ENCODE data around the gene CRTC3. TPM values are rescaled to one million over a fixed set of nuclear protein-coding genes. Genes with fewer than 3 reads are reported as not detected.

CRTC3 gene
- total RNA-seq, 1 donor from 2014 or later = 49.0 TPM

- H3K9me3 ChIP-seq = no peaks in the 10 kb centered on the region
- H3K27ac ChIP-seq = no peak overlapping the region
- H3K36me3 ChIP-seq = peaks cover 77% of the 10 kb centered on the region
- DNase-seq = no peak
- TF ChIP-seq, protein P1, sequence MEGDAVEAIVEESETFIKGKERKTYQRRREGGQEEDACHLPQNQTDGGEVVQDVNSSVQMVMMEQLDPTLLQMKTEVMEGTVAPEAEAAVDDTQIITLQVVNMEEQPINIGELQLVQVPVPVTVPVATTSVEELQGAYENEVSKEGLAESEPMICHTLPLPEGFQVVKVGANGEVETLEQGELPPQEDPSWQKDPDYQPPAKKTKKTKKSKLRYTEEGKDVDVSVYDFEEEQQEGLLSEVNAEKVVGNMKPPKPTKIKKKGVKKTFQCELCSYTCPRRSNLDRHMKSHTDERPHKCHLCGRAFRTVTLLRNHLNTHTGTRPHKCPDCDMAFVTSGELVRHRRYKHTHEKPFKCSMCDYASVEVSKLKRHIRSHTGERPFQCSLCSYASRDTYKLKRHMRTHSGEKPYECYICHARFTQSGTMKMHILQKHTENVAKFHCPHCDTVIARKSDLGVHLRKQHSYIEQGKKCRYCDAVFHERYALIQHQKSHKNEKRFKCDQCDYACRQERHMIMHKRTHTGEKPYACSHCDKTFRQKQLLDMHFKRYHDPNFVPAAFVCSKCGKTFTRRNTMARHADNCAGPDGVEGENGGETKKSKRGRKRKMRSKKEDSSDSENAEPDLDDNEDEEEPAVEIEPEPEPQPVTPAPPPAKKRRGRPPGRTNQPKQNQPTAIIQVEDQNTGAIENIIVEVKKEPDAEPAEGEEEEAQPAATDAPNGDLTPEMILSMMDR (IDR thresholded peaks at IDR 0.05) = no peak
- intact Hi-C loops (cut with DNase I) = no loop called here
- no peaks in the 10 kb centered on the region for H3K4me1 ChIP-seq
- ATAC-seq = no peak
- no peak overlapping the region for H3K4me3 ChIP-seq
- no peaks in the 10 kb centered on the region for H3K27me3 ChIP-seq
Measured at GRCh38 chr15:90638201-90638691, 108.5 kb downstream of the CRTC3 start.

GRCh38 chr15:90638963-90639362, 109.2 kb downstream of the CRTC3 start:
- Histone ChIP-seq H3K4me3 (no peak overlapping the region), H3K27me3 (no peaks in the 10 kb centered on the region), H3K36me3 (peaks cover 76% of the 10 kb centered on the region), H3K27ac (no peak overlapping the region), H3K9me3 (no peaks in the 10 kb centered on the region), H3K4me1 (no peaks in the 10 kb centered on the region)
- DNase-seq (no peak), ATAC-seq (no peak)
- intact Hi-C loops (cut with DNase I) = no loop called here
- TF ChIP-seq, protein P1 (IDR thresholded peaks at IDR 0.05) = no peak

GRCh38 chr15:90640862-90641261, 111.1 kb downstream of the CRTC3 start:
- Histone ChIP-seq H3K4me1 (no peaks in the 10 kb centered on the region), H3K36me3 (peaks cover 65% of the 10 kb centered on the region), H3K4me3 (no peak overlapping the region), H3K9me3 (no peaks in the 10 kb centered on the region), H3K27me3 (no peaks in the 10 kb centered on the region), H3K27ac (no peak overlapping the region)
- ATAC-seq (no peak), DNase-seq (no peak)
- TF ChIP-seq, protein P1 (IDR thresholded peaks at IDR 0.05) = no peak
- intact Hi-C loops (cut with DNase I) = no loop called here

- ATAC-seq (no peak), DNase-seq (no peak)
- intact Hi-C loops (cut with DNase I) = no loop called here
- Histone ChIP-seq H3K4me1 (no peaks in the 10 kb centered on the region), H3K9me3 (no peaks in the 10 kb centered on the region), H3K27ac (no peak overlapping the region), H3K27me3 (no peaks in the 10 kb centered on the region), H3K36me3 (peaks cover 65% of the 10 kb centered on the region), H3K4me3 (no peak overlapping the region)
- TF ChIP-seq, protein P1 (IDR thresholded peaks at IDR 0.05) = no peak
Measured at GRCh38 chr15:90641581-90642463, 112.1 kb downstream of the CRTC3 start.

GRCh38 chr15:90642464-90643300, 113.0 kb downstream of the CRTC3 start:
- no peaks in the 10 kb centered on the region for H3K4me1 ChIP-seq
- peaks cover 65% of the 10 kb centered on the region for H3K36me3 ChIP-seq
- DNase-seq (no peak), ATAC-seq (no peak)
- no peaks in the 10 kb centered on the region for H3K27me3 ChIP-seq
- no peaks in the 10 kb centered on the region for H3K9me3 ChIP-seq
- no peak overlapping the region for H3K27ac ChIP-seq
- intact Hi-C loops (cut with DNase I) = no loop called here
- TF ChIP-seq, protein P1 (IDR thresholded peaks at IDR 0.05) = no peak
- no peak overlapping the region for H3K4me3 ChIP-seq
